RWPE1 (cell line): ENCODE measurements around the gene KAT6B.
"Not testable (repeated sequence)": the region's sequence is repeated elsewhere in the genome, so short reads cannot be mapped to it uniquely, and the experiment has no call there.

Experiments used
- CTCF ChIA-PET: fragments of 350-600 bp; sonication (Branson Sonifier 250); formaldehyde crosslinking; extraction: SDS; loops from one replicate; lab custom pipeline; 2021; lab: Yijun Ruan, JAX
- POLR2A ChIA-PET: fragments of 400-600 bp; formaldehyde crosslinking; extraction: SDS; loops from one replicate; lab custom pipeline; 2020; ENCODE audit warnings: antibody characterized with exemption; ENCODE audit not compliant: low non-redundant PET; lab: Yijun Ruan, JAX
- DNase-seq: peaks from one replicate; pipeline ENCODE4 v3.0.0; 2012; ENCODE audit warnings: low spot score
- H3K27ac ChIP-seq: fragments of 450-650 bp; 2 replicates; pipeline ENCODE4 v1.5.1; 2017
- TF ChIP-seq, protein P1 (sequence below): fragments of 450-650 bp; conservative IDR thresholded peaks from 2 replicates; pipeline ENCODE4 v1.5.1; 2017; ENCODE audit warnings: low read depth, mild to moderate bottlenecking

The KAT6B gene

DNA sequence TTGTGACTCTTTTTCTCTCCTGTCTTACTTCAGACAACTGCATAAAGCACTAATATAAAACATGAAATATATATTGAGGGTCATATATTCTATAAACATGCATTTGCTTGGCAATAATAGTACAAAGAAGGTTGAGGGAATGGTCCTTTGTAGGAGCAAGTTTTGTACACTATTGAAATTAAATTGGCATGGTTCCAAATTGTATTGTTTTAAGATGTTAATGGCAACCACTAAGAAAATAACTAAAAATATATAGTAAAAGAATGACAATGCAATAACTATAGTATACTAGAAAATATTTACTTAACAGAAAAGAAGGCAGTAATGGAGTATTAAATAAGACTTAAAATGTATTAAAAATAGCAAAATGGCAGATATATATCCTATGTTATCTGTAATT lies 33.7 kb upstream of the KAT6B start:
- ChIA-PET CTCF (no interaction called here), POLR2A (no interaction called here)
- DNase-seq: no peak
- H3K27ac ChIP-seq: no peak overlapping the region
- TF ChIP-seq, protein P1, sequence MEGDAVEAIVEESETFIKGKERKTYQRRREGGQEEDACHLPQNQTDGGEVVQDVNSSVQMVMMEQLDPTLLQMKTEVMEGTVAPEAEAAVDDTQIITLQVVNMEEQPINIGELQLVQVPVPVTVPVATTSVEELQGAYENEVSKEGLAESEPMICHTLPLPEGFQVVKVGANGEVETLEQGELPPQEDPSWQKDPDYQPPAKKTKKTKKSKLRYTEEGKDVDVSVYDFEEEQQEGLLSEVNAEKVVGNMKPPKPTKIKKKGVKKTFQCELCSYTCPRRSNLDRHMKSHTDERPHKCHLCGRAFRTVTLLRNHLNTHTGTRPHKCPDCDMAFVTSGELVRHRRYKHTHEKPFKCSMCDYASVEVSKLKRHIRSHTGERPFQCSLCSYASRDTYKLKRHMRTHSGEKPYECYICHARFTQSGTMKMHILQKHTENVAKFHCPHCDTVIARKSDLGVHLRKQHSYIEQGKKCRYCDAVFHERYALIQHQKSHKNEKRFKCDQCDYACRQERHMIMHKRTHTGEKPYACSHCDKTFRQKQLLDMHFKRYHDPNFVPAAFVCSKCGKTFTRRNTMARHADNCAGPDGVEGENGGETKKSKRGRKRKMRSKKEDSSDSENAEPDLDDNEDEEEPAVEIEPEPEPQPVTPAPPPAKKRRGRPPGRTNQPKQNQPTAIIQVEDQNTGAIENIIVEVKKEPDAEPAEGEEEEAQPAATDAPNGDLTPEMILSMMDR: no peak

DNA sequence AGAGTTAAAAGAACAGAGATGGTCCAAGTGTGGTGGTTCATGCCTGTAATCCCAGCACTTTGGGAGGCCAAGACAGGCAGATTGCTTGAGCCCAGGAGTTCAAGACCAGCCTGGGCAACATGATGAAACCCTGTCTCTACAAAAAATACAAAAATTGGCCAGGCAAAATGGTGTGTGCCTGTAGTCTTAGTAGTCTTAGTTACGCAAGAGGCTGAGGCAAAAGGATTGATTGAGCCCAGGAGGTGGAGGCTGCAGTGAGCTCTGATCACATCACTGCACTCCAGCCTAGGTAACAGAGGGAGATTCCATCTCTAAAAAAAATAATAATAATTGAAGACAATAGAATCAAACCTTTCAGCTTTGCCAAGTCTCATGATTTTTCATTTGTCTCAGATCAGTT lies 33.2 kb upstream of the KAT6B start:
- POLR2A ChIA-PET, CTCF ChIA-PET, H3K27ac ChIP-seq, DNase-seq: not testable (repeated sequence)

DNA sequence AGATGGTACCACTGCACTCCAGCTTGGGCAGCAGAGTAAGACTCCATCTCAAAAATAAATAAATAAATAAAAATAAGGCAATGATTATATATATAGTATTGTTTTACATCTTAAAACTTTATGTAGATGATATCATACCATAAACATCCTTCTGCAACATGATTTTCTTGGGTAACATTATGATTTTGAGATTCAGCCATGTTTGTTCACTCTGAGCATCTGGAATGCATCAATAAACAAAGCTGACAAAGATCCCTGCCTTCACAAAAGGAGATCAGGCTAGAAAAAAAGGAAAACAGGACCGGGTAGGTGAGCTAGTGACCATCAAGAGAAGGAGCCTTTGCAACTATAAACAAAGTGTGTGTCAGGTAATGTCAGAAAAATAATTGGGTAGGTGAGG lies 31.9 kb upstream of the KAT6B start:
- DNase-seq: no peak

DNA sequence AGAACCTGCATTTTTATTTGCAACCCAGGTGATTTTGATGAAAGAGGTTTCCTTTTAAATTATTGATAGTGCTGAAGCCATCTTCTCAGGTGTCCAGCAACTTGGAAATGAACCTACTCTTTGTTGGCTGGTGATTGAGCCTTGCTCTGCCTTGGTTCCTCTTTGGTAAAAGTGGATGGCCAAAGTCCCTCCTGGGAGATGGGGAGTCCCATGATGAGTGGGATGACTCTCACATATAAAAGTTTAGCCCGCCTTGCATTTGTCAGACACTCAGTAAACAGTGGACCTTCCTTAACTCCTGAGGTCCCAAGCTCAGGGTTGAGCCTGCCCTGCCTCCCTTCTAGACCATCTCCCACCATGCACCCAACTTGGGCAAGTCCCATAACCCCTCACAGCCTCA lies 28.9 kb upstream of the KAT6B start:
- POLR2A ChIA-PET: no interaction called here
- CTCF ChIA-PET: interaction anchor here (0.6 kb wide), 1 partner anchor 49 kb away, joined by 5 read pairs; no protein-coding TSS in a partner anchor
- H3K27ac ChIP-seq: no peak overlapping the region
- no peak for DNase-seq
- TF ChIP-seq, protein P1: no peak

More for the DNA sequence above, 31.9 kb upstream of the KAT6B start:
- TF ChIP-seq, protein P1: no peak
- H3K27ac ChIP-seq: no peak overlapping the region
- ChIA-PET CTCF (no interaction called here), POLR2A (no interaction called here)

DNA sequence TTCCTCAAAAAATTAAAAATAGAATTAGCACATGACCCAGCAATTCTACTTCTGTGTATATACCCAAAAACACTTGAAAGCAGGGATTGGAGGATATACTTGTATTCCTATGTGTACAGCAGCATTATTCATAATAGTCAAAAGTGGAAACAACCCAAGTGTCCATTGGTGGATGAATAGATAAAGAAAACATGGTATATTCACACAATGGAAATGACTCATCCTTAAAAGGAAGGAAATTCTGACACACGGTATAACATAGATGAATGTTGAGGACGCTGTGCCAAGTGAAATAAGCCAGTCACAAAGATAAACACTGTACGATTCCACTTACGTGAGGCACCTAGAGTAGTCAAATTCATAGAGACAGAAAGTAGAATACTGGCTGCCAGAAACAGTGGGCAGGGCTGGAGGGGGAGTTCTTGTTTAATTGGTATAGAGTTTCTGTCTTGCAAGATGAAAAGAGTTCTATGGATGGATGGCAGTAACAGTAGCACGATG lies 26.6 kb upstream of the KAT6B start:
- DNase-seq: peak; percentile 36
- ChIA-PET CTCF (no interaction called here), POLR2A (no interaction called here)
- H3K27ac ChIP-seq: no peak overlapping the region
- TF ChIP-seq, protein P1: no peak

DNA sequence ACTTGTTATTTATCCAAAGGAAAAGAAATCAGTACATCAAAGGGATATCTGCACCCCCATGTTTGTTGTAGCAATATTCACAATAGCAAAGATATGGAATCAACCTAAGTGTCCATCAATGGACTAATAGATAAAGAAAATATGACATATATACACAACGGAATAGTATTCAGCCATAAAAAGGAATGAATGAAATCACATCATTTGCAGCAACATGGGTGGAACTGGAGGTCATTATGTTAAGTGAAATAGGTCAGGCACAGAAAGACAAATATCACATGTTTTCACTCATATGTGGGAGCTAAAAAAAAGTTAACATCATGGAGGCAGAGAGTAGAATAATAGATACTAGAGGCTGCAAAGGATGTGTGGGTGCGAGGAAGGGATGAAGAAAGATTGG lies 25.0 kb upstream of the KAT6B start:
- ChIA-PET POLR2A (no interaction called here), CTCF (interaction anchor here (0.6 to 0.7 kb wide), 2 partner anchors 26 to 69 kb away, joined by 3 read pairs; no protein-coding TSS in a partner anchor)
- TF ChIP-seq, protein P1: no peak

DNA sequence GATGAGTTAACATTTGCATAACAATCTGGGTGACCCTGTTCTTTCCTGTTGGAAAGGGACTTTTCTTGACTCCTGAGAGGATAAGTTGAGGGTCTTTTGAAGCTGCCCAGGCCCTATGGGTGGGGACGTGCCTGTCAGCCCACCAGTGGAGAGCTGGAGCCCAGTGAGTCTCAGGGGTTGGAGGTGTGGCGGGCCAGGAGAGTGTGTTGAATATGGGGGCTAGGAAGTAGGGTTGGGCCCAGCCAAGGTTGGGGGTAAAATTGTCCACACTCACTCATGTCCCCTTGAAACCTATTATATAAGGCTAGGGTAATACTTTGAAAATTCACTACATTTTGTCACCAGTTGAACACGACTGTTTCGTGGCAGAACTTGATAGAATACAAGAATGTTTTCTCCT lies 17.9 kb upstream of the KAT6B start:
- CTCF ChIA-PET: no interaction called here
- TF ChIP-seq, protein P1: no peak
- H3K27ac ChIP-seq: no peak overlapping the region
- POLR2A ChIA-PET: no interaction called here
- no peak for DNase-seq

More for the DNA sequence above, 25.0 kb upstream of the KAT6B start:
- no peak overlapping the region for H3K27ac ChIP-seq
- no peak for DNase-seq
